ENCODE results near the gene KRABD2.
"Not testable (repeated sequence)": the region's sequence is repeated elsewhere in the genome, so short reads cannot be mapped to it uniquely, and the experiment has no call there.

Gene KRABD2

GRCh38 chr17:8392674-8393469 lies 16.4 kb upstream of the KRABD2 start:
- no peak for DNase-seq

GRCh38 chr17:8392274-8392673 lies 15.8 kb upstream of the KRABD2 start:
- DNase-seq = no peak

- no peak for DNase-seq
Measured at GRCh38 chr17:8391711-8392110, 15.2 kb upstream of the KRABD2 start.

GRCh38 chr17:8387914-8388651 lies 11.6 kb upstream of the KRABD2 start:
- no peak for DNase-seq

- DNase-seq = no peak
Measured at GRCh38 chr17:8386841-8387240, 10.3 kb upstream of the KRABD2 start.

GRCh38 chr17:8384801-8385378 lies 8.4 kb upstream of the KRABD2 start:
- DNase-seq = no peak

GRCh38 chr17:8383143-8383822 lies 6.8 kb upstream of the KRABD2 start, which contains the start of gene RPL26:
Gene RPL26 (minus strand): TSS chr17:8383193. CDS start chr17:8382310, 883 bp downstream.
- peak; percentile 75 for DNase-seq

GRCh38 chr17:8382880-8383142 lies 6.3 kb upstream of the KRABD2 start:
- DNase-seq = no peak

GRCh38 chr17:8382052-8382879 lies 5.8 kb upstream of the KRABD2 start:
- no peak for DNase-seq

GRCh38 chr17:8380049-8380448 lies 3.5 kb upstream of the KRABD2 start:
- DNase-seq = no peak

- not testable (repeated sequence) for DNase-seq
Measured at GRCh38 chr17:8378117-8378516, 1.6 kb upstream of the KRABD2 start.

- no peak for DNase-seq
Measured at GRCh38 chr17:8377422-8377821, 918 bp upstream of the KRABD2 start.

GRCh38 chr17:8375738-8376259 lies 705 bp downstream of the KRABD2 start:
- DNase-seq = no peak

GRCh38 chr17:8373856-8374255 lies 2.6 kb downstream of the KRABD2 start:
- DNase-seq = not testable (repeated sequence)

GRCh38 chr17:8372422-8372821 lies 4.1 kb downstream of the KRABD2 start:
- DNase-seq = no peak

GRCh38 chr17:8371786-8372185 lies 4.7 kb downstream of the KRABD2 start:
- DNase-seq = no peak

GRCh38 chr17:8369944-8370343 lies 6.6 kb downstream of the KRABD2 start:
- DNase-seq = no peak

GRCh38 chr17:8368193-8368592 lies 8.3 kb downstream of the KRABD2 start:
- no peak for DNase-seq

- no peak for DNase-seq
Measured at GRCh38 chr17:8366231-8366630, 10.3 kb downstream of the KRABD2 start.

- DNase-seq = no peak
Measured at GRCh38 chr17:8365143-8365542, 11.4 kb downstream of the KRABD2 start.

- no peak for DNase-seq
Measured at GRCh38 chr17:8362651-8363332, 13.7 kb downstream of the KRABD2 start.

GRCh38 chr17:8360751-8361150 lies 15.8 kb downstream of the KRABD2 start:
- DNase-seq = no peak

All from NCI-H187 treated with DMSO at 0.1 percent for 48 hours (cell line).